Measurements from ENCODE around the gene COG2. TPM values are rescaled to one million over a fixed set of nuclear protein-coding genes. Genes with fewer than 3 reads are reported as not detected.

The COG2 gene
- total RNA-seq, 4 donors from 2014 or later = 23.5 to 33.6 (median 26.0) TPM

GRCh38 chr1:230710543-230710904 is 68.2 kb downstream of the COG2 start:
- 87% methylated on average over 3 of the region's 8 CpGs; no CpG with 5 or more reads in 1 of the 2 donors for WGBS, 2 donors (ENCODE audit: low coverage in 1 of 2)
- ATAC-seq = no peak
- Histone ChIP-seq H3K4me3 (no peak overlapping the region), H3K27me3 (no peaks in the 10 kb centered on the region), H3K9me3 (no peaks in the 10 kb centered on the region), H3K36me3 (no peaks in the 10 kb centered on the region), H3K27ac (no peak overlapping the region), H3K4me1 (peaks cover 0 to 23% (median 12%) of the 10 kb centered on the region in 3 donors)
- TF ChIP-seq EP300 (IDR thresholded peaks at IDR 0.05) (no peak), CTCF (IDR thresholded peaks at IDR 0.05) (no peak), POLR2AphosphoS5 (IDR thresholded peaks at IDR 0.05) (no peak), POLR2A (IDR thresholded peaks at IDR 0.05) (no peak)

- no peak for ATAC-seq
- 71% methylated on average over 1 of the region's 3 CpGs; no CpG with 5 or more reads in 1 of the 2 donors for WGBS, 2 donors (ENCODE audit: low coverage in 1 of 2)
- H3K9me3 ChIP-seq = no peaks in the 10 kb centered on the region
- TF ChIP-seq EP300 (IDR thresholded peaks at IDR 0.05) = no peak
- TF ChIP-seq CTCF (IDR thresholded peaks at IDR 0.05) = no peak
- no peak for TF ChIP-seq POLR2AphosphoS5 (IDR thresholded peaks at IDR 0.05)
- TF ChIP-seq POLR2A (IDR thresholded peaks at IDR 0.05) = no peak
- H3K27ac ChIP-seq = no peak overlapping the region
- no peaks in the 10 kb centered on the region for H3K27me3 ChIP-seq
- H3K36me3 ChIP-seq = no peaks in the 10 kb centered on the region
- no peak overlapping the region for H3K4me3 ChIP-seq
- H3K4me1 ChIP-seq = peaks cover 0 to 23% (median 12%) of the 10 kb centered on the region in 3 donors
Measured at GRCh38 chr1:230711245-230711644, 69.0 kb downstream of the COG2 start.

GRCh38 chr1:230712470-230712942 is 70.2 kb downstream of the COG2 start:
- Histone ChIP-seq H3K27ac (no peak overlapping the region), H3K9me3 (no peaks in the 10 kb centered on the region), H3K27me3 (no peaks in the 10 kb centered on the region), H3K4me3 (no peak overlapping the region), H3K36me3 (no peaks in the 10 kb centered on the region), H3K4me1 (peaks cover 0 to 23% (median 12%) of the 10 kb centered on the region in 3 donors)
- no peak for TF ChIP-seq CTCF (IDR thresholded peaks at IDR 0.05)
- TF ChIP-seq EP300 (IDR thresholded peaks at IDR 0.05) = no peak
- TF ChIP-seq POLR2A (IDR thresholded peaks at IDR 0.05) = no peak
- 86% methylated on average over 2 of the region's 17 CpGs; no CpG with 5 or more reads in 1 of the 2 donors for WGBS, 2 donors (ENCODE audit: low coverage in 1 of 2)
- ATAC-seq = no peak

- peak overlapping the region in 1 of 4 donors; percentile 49 for H3K27ac ChIP-seq
- no peaks in the 10 kb centered on the region for H3K36me3 ChIP-seq
- peaks cover 0 to 23% (median 12%) of the 10 kb centered on the region in 3 donors for H3K4me1 ChIP-seq
- H3K9me3 ChIP-seq = no peaks in the 10 kb centered on the region
- 65 to 75% methylated on average over 4 to 7 of the region's 7 CpGs for WGBS, 2 donors (ENCODE audit: low coverage in 1 of 2)
- no peak for ATAC-seq
- no peaks in the 10 kb centered on the region for H3K27me3 ChIP-seq
- TF ChIP-seq EP300 (IDR thresholded peaks at IDR 0.05) = no peak
- no peak for TF ChIP-seq CTCF (IDR thresholded peaks at IDR 0.05)
- TF ChIP-seq POLR2AphosphoS5 (IDR thresholded peaks at IDR 0.05) = no peak
- no peak for TF ChIP-seq POLR2A (IDR thresholded peaks at IDR 0.05)
- peak overlapping the region in 1 of 2 donors; percentile 35 for H3K4me3 ChIP-seq
Measured at GRCh38 chr1:230713138-230713537, 70.9 kb downstream of the COG2 start.

- Histone ChIP-seq H3K36me3 (no peaks in the 10 kb centered on the region), H3K4me1 (peaks cover 0 to 23% (median 12%) of the 10 kb centered on the region in 3 donors), H3K4me3 (peak overlapping the region in 1 of 2 donors; percentile 35), H3K27ac (peak overlapping the region in 2 of 4 donors; percentile 47 to 49), H3K27me3 (no peaks in the 10 kb centered on the region), H3K9me3 (no peaks in the 10 kb centered on the region)
- ATAC-seq = no peak
- no peak for TF ChIP-seq POLR2AphosphoS5 (IDR thresholded peaks at IDR 0.05)
- TF ChIP-seq POLR2A (IDR thresholded peaks at IDR 0.05) = no peak
- no peak for TF ChIP-seq CTCF (IDR thresholded peaks at IDR 0.05)
- no peak for TF ChIP-seq EP300 (IDR thresholded peaks at IDR 0.05)
- 83% methylated on average over 1 of the region's 8 CpGs; no CpG with 5 or more reads in 1 of the 2 donors for WGBS, 2 donors (ENCODE audit: low coverage in 1 of 2)
Measured at GRCh38 chr1:230713547-230713914, 71.2 kb downstream of the COG2 start.
